Cardiac muscle cell (in vitro differentiated cells and primary cell): Measurements from ENCODE around the gene RAP2C. TPM values are rescaled to one million over a fixed set of nuclear protein-coding genes. Genes with fewer than 3 reads are reported as not detected.

ENCODE experiments used
- DNase-seq, 2 donors: peaks; one replicate each; pipeline versions ENCODE4 v3.0.0 to v3.0.0-alpha.2; 2010 to 2017; ENCODE audit warnings: low read depth in 1 of 2, low spot score in 1 of 2
- H3K27ac ChIP-seq: fragments of 200-600 bp; sonication (generic); 2 replicates; pipeline ENCODE4 v1.5.1; 2016
- H3K27me3 ChIP-seq: fragments of 200-600 bp; sonication (generic); 2 replicates; pipeline ENCODE4 v1.6.0; 2016; ENCODE audit warnings: control low read depth
- H3K36me3 ChIP-seq: fragments of 200-600 bp; sonication (generic); 2 replicates; pipeline ENCODE4 v1.5.1; 2016; ENCODE audit warnings: control low read depth
- H3K4me1 ChIP-seq: fragments of 200-600 bp; sonication (generic); 2 replicates; pipeline ENCODE4 v1.8.1; 2017; ENCODE audit warnings: low read depth, mild to moderate bottlenecking, mixed run types
- H3K4me3 ChIP-seq: fragments of 200-600 bp; sonication (generic); 2 replicates; pipeline ENCODE4 v1.5.1; 2016; ENCODE audit warnings: mild to moderate bottlenecking
- H3K9me3 ChIP-seq: fragments of 200-600 bp; sonication (generic); 2 replicates; pipeline ENCODE4 v1.5.1; 2017; ENCODE audit warnings: low read depth, mild to moderate bottlenecking, control low read depth
- polyA plus RNA-seq: library from polyadenylated mRNA; unstranded; fragments of >200 nt; fragmentation: Nextera tagmentation; extraction: Ambion mirVana; gene quantifications from 2 replicates; pipeline ENCODE4 v1.2.1, GENCODE V29; 2016
- total RNA-seq: library from RNA; depleted of rRNA; stranded (reverse); fragments of >200 nt; gene quantifications from 2 replicates; pipeline ENCODE4 v1.2.3, GENCODE V29; 2016
- TF ChIP-seq, protein P1 (sequence below): IDR thresholded peaks from 2 replicates; pipeline ENCODE4 v1.5.1; 2012; ENCODE audit warnings: low read depth, mild to moderate bottlenecking, low read length

Gene RAP2C
- total and polyA plus RNA-seq, 2 experiments from 2014 or later: 28.7 to 32.6 TPM

DNA sequence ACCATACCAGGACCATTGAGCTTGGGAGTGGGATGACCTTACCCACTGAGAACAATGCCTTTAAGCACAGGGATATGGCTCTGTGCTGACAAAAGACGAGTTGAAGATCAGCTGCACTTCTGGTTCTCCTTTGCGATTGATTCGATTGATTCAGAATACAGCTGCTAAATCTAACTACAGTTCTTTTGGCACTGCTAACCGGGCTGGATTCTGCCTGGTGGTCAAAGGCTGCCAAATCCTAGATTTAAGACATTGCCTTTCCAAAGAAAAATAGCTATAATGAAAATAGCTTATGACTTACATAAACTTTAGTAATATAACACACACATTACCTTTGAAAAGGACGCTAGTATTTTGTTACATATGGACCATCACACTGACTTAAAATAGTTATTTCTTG, 18.3 kb downstream of the RAP2C start:
- H3K27ac ChIP-seq: no peak overlapping the region

DNA sequence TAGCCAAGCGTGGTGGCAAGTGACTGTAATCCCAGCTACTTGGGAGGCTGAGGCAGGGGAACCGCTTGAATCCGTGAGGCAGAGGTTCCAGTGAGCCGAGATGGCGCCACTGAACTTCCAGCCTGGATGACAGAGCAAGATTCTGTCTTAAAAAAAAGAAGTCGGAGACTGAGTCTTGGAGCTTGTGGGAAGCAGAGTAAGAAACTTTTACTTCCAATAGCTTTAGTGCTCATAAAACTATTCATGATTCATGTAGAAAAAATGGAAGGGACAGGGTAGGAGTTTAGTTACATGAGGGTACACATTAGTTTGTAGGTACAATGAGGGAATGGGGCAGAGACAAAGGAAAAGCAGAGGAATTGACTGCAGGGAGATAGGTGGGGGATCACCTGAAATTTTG, 19.3 kb downstream of the RAP2C start:
- Histone ChIP-seq H3K36me3 (peaks cover 17% of the 10 kb centered on the region), H3K27ac (no peak overlapping the region), H3K4me1 (no peaks in the 10 kb centered on the region), H3K9me3 (no peaks in the 10 kb centered on the region), H3K4me3 (no peak overlapping the region), H3K27me3 (no peaks in the 10 kb centered on the region)
- DNase-seq: no peak
- TF ChIP-seq, protein P1, sequence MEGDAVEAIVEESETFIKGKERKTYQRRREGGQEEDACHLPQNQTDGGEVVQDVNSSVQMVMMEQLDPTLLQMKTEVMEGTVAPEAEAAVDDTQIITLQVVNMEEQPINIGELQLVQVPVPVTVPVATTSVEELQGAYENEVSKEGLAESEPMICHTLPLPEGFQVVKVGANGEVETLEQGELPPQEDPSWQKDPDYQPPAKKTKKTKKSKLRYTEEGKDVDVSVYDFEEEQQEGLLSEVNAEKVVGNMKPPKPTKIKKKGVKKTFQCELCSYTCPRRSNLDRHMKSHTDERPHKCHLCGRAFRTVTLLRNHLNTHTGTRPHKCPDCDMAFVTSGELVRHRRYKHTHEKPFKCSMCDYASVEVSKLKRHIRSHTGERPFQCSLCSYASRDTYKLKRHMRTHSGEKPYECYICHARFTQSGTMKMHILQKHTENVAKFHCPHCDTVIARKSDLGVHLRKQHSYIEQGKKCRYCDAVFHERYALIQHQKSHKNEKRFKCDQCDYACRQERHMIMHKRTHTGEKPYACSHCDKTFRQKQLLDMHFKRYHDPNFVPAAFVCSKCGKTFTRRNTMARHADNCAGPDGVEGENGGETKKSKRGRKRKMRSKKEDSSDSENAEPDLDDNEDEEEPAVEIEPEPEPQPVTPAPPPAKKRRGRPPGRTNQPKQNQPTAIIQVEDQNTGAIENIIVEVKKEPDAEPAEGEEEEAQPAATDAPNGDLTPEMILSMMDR: no peak

More for the DNA sequence above, 18.3 kb downstream of the RAP2C start:
- H3K27me3 ChIP-seq: no peaks in the 10 kb centered on the region
- TF ChIP-seq, protein P1: no peak
- H3K36me3 ChIP-seq: peaks cover 22% of the 10 kb centered on the region
- no peak overlapping the region for H3K4me3 ChIP-seq
- no peaks in the 10 kb centered on the region for H3K4me1 ChIP-seq
- DNase-seq: no peak
- H3K9me3 ChIP-seq: no peaks in the 10 kb centered on the region

DNA sequence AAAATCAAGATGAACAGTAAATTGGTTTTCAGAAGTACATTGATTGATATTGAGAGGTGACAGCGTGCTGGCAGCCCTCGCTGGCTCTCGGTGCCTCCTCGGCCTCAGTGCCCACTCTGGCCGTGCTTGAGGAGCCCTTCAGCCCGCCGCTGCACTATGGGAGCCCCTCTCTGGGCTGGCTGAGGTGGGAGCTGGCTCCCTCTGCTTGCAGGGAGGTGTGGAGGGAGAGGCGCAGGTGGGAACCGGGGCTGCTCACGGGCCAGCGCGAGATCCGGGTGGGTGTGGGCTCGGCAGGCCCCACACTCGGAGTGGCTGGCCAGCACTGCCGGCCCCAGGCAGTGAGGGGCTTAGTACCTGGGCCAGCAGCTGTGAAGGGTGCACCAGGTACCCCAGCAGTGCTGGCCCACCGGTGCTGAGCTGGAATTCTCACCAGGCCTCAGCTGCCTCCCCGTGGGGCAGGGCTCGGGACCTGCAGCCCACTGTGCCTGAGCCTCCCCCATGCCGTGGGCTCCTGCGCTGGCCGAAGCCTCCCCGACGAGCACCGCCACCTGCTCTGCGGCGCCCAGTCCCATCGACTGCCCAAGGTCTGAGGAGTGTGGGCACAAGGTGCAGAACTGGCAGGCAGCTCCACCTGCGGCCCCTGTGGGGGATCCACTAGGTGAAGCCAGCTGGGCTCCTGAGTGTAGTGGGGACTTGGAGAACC, 25.2 kb downstream of the RAP2C start:
- no peaks in the 10 kb centered on the region for H3K27me3 ChIP-seq
- no peak for DNase-seq
- no peak overlapping the region for H3K4me3 ChIP-seq
- no peaks in the 10 kb centered on the region for H3K36me3 ChIP-seq
- TF ChIP-seq, protein P1: no peak
- H3K27ac ChIP-seq: no peak overlapping the region
- H3K4me1 ChIP-seq: no peaks in the 10 kb centered on the region
- peaks cover 2% of the 10 kb centered on the region for H3K9me3 ChIP-seq

DNA sequence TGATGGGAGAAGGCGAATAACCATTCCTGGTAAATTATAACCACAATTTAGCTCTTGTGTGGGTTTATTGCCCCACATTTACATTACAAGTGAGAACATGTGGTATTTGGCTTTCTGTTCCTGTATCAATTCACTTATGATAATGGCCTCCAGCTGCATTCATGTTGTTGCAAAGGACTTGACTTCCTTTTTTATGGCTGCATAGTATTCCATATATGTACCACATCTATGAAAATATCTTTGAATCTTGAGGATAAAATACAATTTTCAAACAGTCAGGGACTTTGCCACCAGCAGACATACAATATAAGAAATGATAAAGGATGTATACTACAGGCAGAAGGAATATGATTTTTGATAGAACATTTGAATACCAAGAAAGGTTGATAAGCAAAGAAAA, 27.3 kb downstream of the RAP2C start:
- H3K4me3 ChIP-seq: no peak overlapping the region
- no peak overlapping the region for H3K27ac ChIP-seq
- no peaks in the 10 kb centered on the region for H3K36me3 ChIP-seq
- no peaks in the 10 kb centered on the region for H3K4me1 ChIP-seq
- peaks cover 2% of the 10 kb centered on the region for H3K9me3 ChIP-seq
- no peaks in the 10 kb centered on the region for H3K27me3 ChIP-seq
- TF ChIP-seq, protein P1: no peak
- no peak for DNase-seq

DNA sequence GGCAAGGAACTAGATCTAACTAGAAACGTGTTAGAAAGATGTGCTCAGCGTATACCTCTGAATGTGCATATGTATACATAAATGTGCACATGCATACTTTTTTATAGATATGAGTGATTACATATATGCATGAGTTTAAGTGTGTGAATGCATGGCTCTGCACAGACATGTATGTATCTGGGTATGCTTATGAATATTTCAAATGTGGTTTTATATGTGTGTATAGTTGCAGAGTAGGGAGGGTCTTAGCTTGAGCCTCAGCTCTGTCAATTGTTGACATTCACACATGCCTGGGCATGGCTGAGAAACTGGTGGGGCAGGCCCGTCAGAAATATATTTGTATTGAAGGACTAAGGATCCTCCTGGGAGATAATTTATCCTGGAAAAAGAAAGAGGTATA, 31.1 kb downstream of the RAP2C start:
- no peaks in the 10 kb centered on the region for H3K27me3 ChIP-seq
- no peaks in the 10 kb centered on the region for H3K4me1 ChIP-seq
- no peak overlapping the region for H3K4me3 ChIP-seq
- no peaks in the 10 kb centered on the region for H3K36me3 ChIP-seq
- DNase-seq: no peak
- no peak overlapping the region for H3K27ac ChIP-seq
- TF ChIP-seq, protein P1: no peak
- no peaks in the 10 kb centered on the region for H3K9me3 ChIP-seq
